Activated naive CD4-positive, alpha-beta T cell (primary cell): ENCODE results near the gene INTS11.

Experiments
- DNase-seq, 4 experiments: peaks; one replicate each; lab custom pipeline; 2025; lab: John Stamatoyannopoulos, UW

INTS11 gene

GRCh38 chr1:1299686-1300351 is 24.6 kb downstream of the INTS11 start:
- no peak for DNase-seq

- DNase-seq: no peak
Measured at GRCh38 chr1:1298861-1299685, 25.4 kb downstream of the INTS11 start.

GRCh38 chr1:1297802-1298424 is 26.5 kb downstream of the INTS11 start:
- no peak for DNase-seq

- DNase-seq: no peak
Measured at GRCh38 chr1:1296070-1297061, 28.1 kb downstream of the INTS11 start.

GRCh38 chr1:1295154-1295923 is 29.1 kb downstream of the INTS11 start:
- no peak for DNase-seq

- DNase-seq: no peak
Measured at GRCh38 chr1:1294250-1294890, 30.1 kb downstream of the INTS11 start.

- no peak for DNase-seq
Measured at GRCh38 chr1:1293263-1294249, 30.9 kb downstream of the INTS11 start.

- DNase-seq: no peak
Measured at GRCh38 chr1:1292851-1293250, 31.6 kb downstream of the INTS11 start.

- DNase-seq: no peak
Measured at GRCh38 chr1:1292442-1292779, 32.0 kb downstream of the INTS11 start.

GRCh38 chr1:1291548-1292441 is 32.7 kb downstream of the INTS11 start:
- peak in 2 of 4 experiments; percentile 42 to 50 for DNase-seq

- no peak for DNase-seq
Measured at GRCh38 chr1:1291023-1291528, 33.4 kb downstream of the INTS11 start.

- peak; percentile 27 to 49 (median 36) for DNase-seq
Measured at GRCh38 chr1:1290238-1290731, 34.2 kb downstream of the INTS11 start.

GRCh38 chr1:1287288-1288110 is 37.0 kb downstream of the INTS11 start:
- DNase-seq: no peak

- no peak for DNase-seq
Measured at GRCh38 chr1:1286313-1287261, 37.9 kb downstream of the INTS11 start.

- no peak for DNase-seq
Measured at GRCh38 chr1:1285611-1286311, 38.7 kb downstream of the INTS11 start.
